GM18505 (cell line): ENCODE data around the gene RAE1.
"Not testable (repeated sequence)": the region's sequence is repeated elsewhere in the genome, so short reads cannot be mapped to it uniquely, and the experiment has no call there.

Experiments used
- ATAC-seq: cut with Tn5 transposase; IDR thresholded peaks from one replicate; pipeline ENCODE4 v1.9.1; 2021; ENCODE audit not compliant: unreplicated experiment
- POLR2A ChIP-seq: IDR thresholded peaks from 4 replicates; pipeline ENCODE4 v1.6.1; 2011; ENCODE audit warnings: borderline replicate concordance; ENCODE audit not compliant: insufficient read depth, insufficient read length; ENCODE audit errors: extremely low read depth

The RAE1 gene

DNA sequence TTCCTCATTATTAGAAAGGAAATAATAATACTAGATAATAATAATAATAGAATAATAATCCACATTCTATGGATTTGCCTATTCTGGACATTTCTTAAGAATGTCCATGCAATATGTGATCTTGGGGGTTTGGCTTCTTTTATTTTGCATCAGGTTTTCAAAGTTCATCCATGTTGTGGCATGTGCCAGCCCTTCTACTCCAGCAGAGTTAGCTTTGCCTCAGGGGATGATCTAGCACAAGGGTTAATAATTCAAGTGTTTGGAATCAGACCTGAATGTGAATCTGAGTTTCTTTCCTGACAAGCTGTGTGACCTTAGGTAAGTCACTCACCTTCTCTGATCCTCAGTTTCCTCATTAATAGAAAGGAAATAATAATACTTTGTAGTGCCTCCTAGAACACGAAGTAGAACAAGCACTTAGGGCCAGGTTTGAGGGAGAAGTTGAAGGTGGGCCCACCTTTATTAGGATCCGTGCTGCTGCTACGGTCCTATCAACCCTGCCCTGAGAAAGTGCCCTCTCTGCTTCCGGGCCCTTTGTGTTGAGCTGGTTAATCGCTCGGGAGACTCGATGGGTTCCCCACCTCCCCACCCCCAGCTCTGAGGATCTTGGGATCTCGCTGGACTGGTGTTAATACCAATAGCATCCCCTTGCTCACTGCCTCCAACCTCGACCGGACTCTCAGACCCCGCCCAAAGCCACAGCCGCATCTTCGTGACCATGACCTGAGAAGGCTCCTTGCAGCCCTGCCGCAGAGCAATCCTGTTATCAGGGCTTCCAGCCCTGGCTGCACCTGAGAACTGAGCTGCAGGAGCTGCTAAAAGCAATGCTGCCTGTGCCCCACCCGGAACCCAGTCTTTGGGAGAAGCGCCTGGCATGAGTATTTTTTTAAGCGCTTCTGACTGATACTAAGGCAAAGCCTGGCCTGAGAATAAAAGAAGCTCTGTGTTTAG lies 67.0 kb downstream of the RAE1 start:
- no peak for ATAC-seq
- TF ChIP-seq POLR2A, result no peak

DNA sequence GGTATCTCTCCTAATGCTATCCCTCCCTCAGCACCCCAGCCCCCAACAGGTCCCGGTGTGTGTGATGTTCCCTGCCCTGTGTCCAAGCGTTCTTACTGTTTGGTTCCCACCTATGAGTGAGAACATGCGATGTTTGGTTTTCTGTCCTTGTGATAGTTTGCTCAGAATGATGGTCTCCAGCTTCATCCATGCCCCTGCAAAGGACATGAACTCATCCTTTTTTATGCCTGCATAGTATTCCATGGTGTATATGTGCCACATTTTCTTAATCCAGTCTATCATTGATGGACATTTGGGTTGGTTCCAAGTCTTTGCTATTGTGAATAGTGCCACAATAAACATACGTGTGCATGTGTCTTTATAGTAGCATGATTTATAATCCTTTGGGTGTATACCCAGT lies 68.4 kb downstream of the RAE1 start:
- not testable (repeated sequence) for ATAC-seq

DNA sequence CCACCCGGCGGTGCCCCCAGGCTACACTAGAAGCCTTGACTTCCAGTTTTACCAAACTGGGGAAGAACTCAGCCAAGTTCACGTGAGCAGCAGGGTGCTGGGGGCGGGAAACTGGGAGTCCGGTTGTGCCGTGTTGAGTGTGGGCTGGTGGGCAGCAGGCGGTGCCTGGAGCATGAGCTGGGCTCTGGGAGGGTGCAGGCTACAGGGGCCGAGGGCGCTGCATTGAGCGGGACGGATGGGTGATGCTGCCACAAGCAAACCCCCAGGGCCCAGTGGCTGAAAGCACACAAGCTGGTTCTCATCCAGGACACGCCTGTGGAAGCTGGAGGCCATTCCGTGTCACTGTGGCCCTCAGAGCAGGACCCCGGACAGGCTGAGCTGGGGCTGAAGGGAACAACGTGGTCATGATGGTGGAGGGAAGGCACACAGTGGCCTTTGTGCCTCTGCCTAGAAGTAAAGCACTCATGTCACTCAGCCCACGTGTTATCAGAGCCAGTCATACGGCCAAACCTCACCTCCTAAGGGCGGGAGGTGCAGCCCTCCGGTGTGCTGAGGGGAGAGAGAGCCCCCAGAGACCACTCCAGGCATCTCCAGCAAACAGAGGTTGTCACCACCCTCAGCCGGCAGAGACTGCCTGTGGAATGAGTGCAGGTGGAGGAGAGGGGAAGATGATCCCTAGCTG lies 69.7 kb downstream of the RAE1 start:
- no peak for TF ChIP-seq POLR2A
- no peak for ATAC-seq

DNA sequence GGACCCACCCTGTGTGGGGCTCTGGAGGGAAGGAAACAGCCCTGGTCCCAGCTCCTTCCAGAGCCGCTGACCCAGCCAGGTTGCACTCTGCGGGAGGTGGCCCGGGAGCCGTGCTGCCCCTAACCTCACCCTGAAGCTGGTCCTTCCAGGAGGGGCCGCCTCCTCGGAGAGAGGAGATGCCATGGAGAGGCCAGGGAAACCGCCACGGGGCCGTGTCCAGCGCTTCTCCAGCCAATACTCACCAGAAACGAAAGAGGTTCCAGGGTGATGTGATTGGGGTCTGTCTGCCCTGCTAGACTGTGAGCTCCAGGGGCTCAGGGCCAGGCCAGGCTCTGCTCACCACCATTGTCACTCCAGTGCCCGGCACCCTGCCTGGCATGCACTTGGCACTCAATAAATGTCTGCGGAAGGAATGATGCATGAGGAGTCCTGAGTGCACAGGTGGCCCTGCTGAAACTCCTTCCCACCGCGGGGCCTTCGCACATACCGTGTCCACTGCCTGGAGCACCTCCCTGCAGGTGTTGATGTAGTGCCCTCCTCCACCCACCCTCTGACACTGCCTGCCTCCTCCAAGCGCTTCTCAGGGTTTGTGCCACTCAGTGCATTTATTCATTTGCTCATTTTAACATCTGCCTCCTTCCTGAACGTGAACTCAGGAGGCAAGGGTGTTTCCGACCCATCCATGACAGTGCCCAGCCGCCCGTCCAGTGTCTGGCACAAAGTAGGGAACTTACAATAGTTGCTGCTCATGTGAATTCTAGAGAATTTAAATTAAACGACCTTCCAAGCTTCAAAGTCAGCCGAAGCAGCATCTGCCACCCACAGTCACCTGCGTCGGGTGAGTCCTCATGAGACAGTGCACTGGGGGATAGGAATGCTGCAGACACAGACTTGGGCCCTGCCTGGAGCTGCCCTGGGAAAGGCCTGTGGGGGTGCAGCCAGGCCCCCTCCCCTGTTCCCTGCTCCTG lies 70.5 kb downstream of the RAE1 start:
- no peak for ATAC-seq
- no peak for TF ChIP-seq POLR2A

DNA sequence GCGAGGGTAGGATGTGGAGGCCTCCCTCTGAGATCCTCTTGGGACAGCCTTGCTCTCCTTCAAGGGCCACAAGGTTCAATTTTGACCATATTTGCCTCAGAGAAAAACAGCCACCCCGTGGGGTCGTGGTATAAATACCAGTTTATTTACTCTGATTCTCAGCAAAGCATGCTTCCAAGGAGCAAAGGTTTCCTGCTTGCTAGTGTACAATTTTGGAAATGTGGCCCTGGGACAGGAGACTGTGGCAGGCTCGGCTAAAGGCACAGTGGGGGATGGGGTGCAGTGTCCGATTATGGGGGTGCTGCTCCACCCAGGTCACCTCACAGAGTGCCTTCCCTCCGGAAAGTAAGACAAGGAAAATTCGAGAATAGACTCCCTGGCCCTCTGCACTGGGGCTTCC lies 71.2 kb downstream of the RAE1 start:
- TF ChIP-seq POLR2A, result no peak
- ATAC-seq, result no peak

DNA sequence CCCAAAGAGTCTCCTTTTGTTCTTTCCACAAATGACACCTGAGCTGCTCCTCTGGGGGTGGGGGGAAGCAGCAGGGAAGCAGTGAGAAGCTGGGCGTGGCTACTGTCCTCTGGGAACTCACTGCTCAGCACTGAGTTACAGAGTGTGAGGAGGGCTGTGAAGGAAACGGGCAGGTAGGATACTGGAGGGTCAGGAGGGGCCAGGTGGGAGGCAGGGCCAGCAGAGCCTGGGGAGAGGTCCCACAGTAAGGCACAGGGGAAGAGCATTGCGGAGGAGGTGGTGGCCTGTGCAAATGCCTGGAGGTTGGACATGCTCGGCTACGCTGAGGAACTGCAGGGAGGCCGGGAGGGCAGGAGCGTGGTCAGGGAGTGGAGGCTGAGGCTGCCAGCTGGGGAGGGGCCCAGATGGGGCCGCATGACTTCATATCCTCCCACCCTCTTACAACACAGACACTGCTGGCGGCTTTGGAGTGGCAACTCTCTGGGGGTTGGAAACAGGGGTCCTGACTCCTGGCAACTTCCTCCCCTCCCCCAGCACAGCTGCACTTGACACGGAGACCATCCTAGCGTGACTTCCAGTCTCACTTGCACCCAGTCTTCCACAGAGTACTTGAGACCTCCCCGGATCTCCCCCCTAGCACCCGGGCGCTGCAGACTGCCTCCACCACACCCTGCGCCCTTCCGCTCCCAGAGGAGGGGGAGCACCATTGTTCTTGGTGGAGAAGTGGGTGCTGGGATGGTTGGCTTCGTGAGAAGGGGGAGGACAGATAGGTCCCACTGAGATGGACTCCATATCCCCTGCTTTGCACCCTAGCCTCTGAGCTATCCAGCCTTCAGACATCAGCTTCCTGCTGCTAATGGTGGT lies 74.3 kb downstream of the RAE1 start:
- ATAC-seq, result no peak
- TF ChIP-seq POLR2A, result no peak

DNA sequence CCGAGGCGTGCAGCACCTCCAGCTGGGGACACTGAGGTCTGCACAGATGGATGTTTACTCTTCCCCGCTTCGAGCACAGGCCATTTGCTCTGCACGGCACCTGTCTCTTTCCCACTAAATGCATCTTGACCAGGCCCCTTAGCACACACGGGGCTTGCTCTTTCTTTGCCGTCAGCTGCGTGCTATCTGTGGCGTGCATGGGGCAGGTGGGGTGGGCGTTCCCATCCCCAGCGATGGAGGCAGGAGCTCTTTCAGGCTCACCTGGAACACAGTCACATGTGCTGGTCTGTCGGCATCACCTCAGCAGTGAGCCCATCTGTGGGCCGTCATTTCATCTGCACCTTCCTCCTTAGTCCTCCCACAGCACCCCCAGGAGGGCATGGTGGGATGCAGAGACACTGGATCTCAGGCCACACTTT lies 75.2 kb downstream of the RAE1 start:
- TF ChIP-seq POLR2A, result no peak
- ATAC-seq, result no peak

DNA sequence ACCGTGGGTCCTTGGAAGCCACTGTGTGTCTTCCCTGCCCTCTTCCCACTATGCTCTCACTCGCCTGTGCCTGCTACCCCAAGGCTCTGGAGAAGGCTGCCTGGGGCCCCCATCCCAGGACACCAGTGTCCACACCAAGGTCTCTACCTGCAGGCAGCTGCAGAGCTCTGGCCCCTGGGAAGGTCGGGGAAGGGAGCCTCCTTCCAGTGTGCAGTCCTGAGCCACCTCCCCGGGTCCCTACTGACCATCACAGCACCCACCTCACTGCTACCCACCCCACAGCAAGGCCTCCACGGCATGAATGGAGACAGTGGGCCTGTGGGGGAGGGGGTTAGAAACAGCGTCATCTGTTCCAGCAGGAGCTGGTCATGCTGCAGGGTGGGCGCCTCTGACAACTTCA lies 75.8 kb downstream of the RAE1 start:
- ATAC-seq, result no peak
- no peak for TF ChIP-seq POLR2A

DNA sequence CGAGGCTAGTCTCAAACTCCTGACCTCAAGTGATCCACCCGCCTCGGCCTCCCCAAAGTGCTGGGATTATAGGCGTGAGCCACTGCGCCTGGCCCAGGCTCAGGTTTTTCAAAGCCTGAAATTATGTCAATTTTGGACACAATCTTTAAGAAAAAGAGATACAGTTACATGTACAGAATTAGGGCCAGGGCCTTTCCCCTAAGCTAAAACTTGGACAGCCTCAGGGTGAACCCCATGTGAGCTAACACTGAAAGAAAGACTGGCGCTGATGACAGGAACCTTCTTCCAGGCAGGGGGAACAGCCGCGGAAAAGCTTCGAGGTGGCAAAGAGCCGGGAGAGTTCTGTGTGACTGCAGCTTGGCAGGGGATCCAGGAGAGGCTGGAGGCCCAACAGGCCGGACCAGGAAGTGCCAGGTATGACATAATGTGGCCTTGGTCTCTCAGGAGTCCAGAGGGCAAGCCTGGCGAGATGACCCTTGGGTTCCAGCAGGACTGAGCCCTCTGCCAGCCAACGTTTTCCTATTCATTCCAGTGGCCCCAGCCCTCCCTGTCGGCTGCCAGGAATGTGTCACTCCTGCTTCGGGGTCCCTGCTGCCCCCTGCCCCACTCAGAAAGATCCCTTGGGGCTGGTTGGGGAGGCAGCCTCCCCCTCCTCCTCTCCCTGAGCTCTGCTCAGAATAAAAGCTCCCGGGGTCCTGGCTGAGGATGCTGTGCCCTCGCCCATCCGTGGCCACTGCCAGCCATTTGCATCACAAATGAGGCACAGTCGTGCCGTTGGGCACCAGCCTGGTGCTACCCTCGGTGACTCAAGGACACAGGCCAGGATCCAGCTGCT lies 77.5 kb downstream of the RAE1 start:
- ATAC-seq, result no peak
- TF ChIP-seq POLR2A, result no peak
